IPS-20b (cell line): ENCODE data around the gene MOXD1.

ENCODE experiments used
- H3K27ac ChIP-seq: one replicate; pipeline ENCODE4 v1.5.1; 2013; ENCODE audit warnings: low read length
- H3K27me3 ChIP-seq: 2 replicates; pipeline ENCODE4 v1.6.1; 2013; ENCODE audit warnings: mild to moderate bottlenecking, low read length, inconsistent platforms; ENCODE audit not compliant: insufficient read depth
- H3K36me3 ChIP-seq: 2 replicates; pipeline ENCODE4 v1.6.1; 2013; ENCODE audit warnings: low read depth, mild to moderate bottlenecking, inconsistent platforms, low read length, moderate library complexity; ENCODE audit not compliant: insufficient read depth
- H3K4me1 ChIP-seq: 2 replicates; pipeline ENCODE4 v1.6.1; 2013; ENCODE audit warnings: mild to moderate bottlenecking, control low read depth, inconsistent platforms, low read length, moderate library complexity; ENCODE audit not compliant: insufficient read depth
- H3K4me3 ChIP-seq: 2 replicates; pipeline ENCODE4 v1.5.1; 2013; ENCODE audit warnings: mild to moderate bottlenecking, low read length, inconsistent platforms
- H3K9ac ChIP-seq: 2 replicates; pipeline ENCODE4 v1.6.1; 2013; ENCODE audit warnings: low read depth, mild to moderate bottlenecking, inconsistent platforms, low read length, moderate library complexity
- H3K9me3 ChIP-seq: 2 replicates; pipeline ENCODE4 v1.6.1; 2013; ENCODE audit warnings: mild to moderate bottlenecking, low read depth, low read length, inconsistent platforms; ENCODE audit not compliant: insufficient read depth

Gene MOXD1

DNA sequence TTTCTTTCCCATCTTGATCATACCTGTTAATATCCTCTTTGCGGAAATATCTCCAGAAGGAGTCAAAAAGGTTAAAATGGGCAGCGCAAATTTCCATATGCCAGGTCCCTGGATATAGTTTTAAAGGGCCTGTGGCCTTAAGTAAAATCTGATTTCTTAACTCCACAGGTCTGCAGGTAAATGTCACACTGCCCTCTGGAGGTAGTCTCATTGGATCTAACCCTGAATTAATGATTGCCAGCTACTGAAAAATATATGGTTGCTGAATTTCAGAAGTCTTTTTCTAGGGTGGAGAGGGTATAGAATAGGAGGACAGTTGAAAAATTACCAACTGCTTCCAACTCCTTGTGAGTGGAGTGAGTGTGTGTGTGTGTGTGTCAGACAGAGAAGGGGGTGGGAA is 8.5 kb downstream of the MOXD1 start:
- Histone ChIP-seq H3K9ac (no peak overlapping the region), H3K9me3 (no peaks in the 10 kb centered on the region), H3K27me3 (no peaks in the 10 kb centered on the region), H3K27ac (no peak overlapping the region), H3K4me3 (no peak overlapping the region), H3K4me1 (peaks cover 11% of the 10 kb centered on the region), H3K36me3 (no peaks in the 10 kb centered on the region)

DNA sequence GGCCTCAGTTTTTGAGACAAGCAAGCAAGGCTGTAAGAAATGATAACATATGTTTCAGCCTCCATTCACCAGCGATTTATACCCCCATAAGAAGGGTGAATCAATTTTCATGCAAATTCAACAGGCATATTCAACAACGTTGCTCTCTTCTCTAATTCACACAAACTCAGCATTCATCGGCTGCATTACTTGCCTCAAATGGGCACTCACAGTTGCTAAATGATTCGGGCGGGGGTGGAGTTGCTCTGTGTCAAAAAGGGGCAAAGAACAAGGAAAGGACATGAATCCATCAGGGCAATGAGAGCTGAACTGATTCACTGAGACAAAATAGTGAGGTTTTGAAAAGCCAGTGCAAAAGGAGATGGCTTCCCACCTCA is 9.0 kb downstream of the MOXD1 start:
- H3K27me3 ChIP-seq = no peaks in the 10 kb centered on the region
- no peaks in the 10 kb centered on the region for H3K9me3 ChIP-seq
- peaks cover 11% of the 10 kb centered on the region for H3K4me1 ChIP-seq
- no peak overlapping the region for H3K9ac ChIP-seq
- no peak overlapping the region for H3K27ac ChIP-seq
- H3K36me3 ChIP-seq = no peaks in the 10 kb centered on the region
- peak overlapping the region; percentile 14; the same call in 1 of the 2 replicates for H3K4me3 ChIP-seq

DNA sequence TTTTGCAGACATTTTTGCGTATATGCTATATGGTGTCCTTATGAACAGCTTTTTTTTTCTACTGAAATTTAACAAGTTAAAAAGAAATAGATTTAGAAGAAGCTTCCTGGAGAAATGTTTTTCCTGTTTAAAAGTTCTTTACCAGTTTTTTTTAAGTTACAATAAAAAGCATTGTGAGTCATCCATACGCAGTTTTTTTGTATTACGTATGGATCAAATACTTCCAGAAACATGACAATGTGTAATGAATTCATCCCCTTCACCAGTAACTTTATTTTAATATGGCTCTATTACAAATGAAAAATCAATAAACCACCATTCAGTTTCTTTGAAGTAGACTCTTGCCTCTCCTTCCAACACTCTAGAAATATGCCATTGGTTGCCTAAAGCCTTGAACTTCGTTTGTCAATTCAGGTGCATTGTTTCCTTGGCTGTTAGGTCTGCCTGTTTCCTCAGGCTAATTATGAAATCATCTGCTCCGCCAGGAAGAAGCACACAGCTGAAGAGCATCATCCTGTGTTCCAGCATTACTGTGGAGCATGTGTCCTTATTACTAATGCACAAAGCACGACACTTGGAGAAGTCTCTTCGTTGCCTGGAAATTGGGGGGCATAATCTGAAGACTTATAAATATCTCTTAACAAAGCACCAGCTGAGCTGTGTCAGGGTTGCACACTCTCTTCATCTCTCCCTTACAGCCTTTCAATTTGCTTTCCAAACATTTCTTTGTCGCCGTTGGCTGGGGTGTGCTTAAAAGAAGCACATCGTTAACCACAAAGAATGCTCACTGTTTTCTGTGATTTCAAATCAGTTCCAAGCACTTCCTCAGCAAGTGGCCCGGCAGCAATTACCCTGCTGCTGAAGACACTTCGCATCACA is 9.6 kb downstream of the MOXD1 start:
- H3K27ac ChIP-seq = no peak overlapping the region
- H3K27me3 ChIP-seq = no peaks in the 10 kb centered on the region
- H3K4me3 ChIP-seq = peak overlapping the region; percentile 14; the same call in 1 of the 2 replicates
- no peak overlapping the region for H3K9ac ChIP-seq
- no peaks in the 10 kb centered on the region for H3K36me3 ChIP-seq
- H3K9me3 ChIP-seq = no peaks in the 10 kb centered on the region
- peaks cover 11% of the 10 kb centered on the region for H3K4me1 ChIP-seq

DNA sequence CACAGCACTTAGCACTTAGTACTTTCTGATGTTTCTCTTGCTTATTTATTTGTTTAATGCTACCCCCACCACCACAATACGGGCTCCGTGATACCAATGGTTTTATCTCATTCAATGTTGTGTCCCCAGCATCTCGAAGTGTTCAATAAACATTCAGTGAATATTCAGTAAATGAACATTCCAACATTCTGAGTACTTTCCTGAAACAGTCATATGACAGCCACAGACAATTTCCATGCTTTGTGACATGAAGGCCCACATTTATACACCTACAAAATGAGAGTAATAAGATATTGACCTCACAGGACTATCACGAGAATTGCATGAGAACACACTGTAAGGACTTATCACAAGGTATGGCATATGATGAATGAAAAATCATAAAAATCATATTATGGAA is 10.8 kb downstream of the MOXD1 start:
- no peaks in the 10 kb centered on the region for H3K36me3 ChIP-seq
- H3K9me3 ChIP-seq = no peaks in the 10 kb centered on the region
- no peak overlapping the region for H3K9ac ChIP-seq
- no peak overlapping the region for H3K4me3 ChIP-seq
- H3K27ac ChIP-seq = no peak overlapping the region
- H3K4me1 ChIP-seq = peaks cover 11% of the 10 kb centered on the region
- no peaks in the 10 kb centered on the region for H3K27me3 ChIP-seq

DNA sequence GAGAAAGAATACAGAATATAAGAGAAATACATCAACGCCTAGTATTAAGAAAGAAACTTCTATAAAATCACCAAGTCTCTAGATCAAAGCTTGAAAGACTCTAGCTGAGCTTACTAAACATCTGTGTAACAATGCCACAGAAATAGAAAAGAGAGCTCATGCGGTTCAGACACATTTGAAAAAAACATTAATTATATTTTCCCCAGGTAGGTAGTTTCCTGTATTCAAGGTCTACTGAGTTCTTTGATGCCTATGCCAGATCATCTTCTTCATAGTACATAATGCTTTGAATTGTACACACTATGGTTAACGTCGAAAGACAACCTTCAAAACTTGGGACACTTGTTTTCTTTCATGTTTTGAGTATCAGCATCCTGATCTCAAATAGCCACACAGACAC is 11.3 kb downstream of the MOXD1 start:
- Histone ChIP-seq H3K4me1 (peaks cover 11% of the 10 kb centered on the region), H3K4me3 (no peak overlapping the region), H3K36me3 (no peaks in the 10 kb centered on the region), H3K9ac (no peak overlapping the region), H3K27ac (no peak overlapping the region), H3K27me3 (no peaks in the 10 kb centered on the region), H3K9me3 (no peaks in the 10 kb centered on the region)

DNA sequence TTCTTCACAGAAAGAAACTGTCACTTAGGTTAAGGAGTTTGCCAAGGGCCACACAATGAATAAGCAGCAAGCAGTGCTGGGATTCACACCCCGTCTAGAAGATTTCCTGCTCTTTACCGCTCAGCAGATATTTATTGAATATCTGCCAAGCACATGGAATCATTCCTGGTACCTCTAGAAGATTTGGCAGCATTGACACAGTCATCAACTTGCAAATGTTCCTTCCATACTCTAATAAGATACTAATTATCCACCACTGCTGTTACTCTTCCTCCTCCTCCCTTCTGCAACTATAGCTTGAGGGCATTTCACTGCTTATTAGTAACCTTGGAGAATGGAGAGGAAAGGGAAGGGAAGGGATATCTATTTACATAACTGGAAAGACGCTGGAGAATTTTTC is 13.0 kb downstream of the MOXD1 start:
- no peaks in the 10 kb centered on the region for H3K9me3 ChIP-seq
- no peaks in the 10 kb centered on the region for H3K36me3 ChIP-seq
- no peak overlapping the region for H3K9ac ChIP-seq
- no peaks in the 10 kb centered on the region for H3K27me3 ChIP-seq
- H3K27ac ChIP-seq = no peak overlapping the region
- H3K4me3 ChIP-seq = no peak overlapping the region
- peaks cover 11% of the 10 kb centered on the region for H3K4me1 ChIP-seq

DNA sequence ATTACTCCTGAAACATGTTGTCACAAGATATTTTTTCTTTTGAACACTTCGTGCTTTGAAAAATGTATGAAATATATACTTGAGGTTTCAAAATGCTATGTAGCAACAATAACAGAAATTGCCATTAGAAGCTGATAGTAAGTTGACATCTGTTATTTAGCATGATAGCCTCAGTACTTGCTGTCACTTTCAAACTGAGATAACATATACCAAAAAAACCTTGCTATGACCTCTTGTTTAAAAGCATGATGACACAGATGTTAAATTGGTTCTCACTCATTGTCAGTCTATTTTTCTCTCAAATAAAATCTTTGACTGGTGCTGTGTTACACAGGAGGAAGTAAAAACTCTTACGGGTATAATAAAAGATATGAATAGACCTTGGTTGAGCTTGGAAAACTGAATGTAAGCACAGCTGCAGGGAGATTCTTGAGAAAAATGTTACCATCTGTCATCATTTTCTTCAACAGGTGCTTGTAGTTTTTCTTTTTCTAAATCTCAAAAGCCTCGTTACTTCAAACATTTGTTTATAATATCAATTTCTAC is 18.6 kb downstream of the MOXD1 start:
- H3K4me1 ChIP-seq = no peaks in the 10 kb centered on the region

DNA sequence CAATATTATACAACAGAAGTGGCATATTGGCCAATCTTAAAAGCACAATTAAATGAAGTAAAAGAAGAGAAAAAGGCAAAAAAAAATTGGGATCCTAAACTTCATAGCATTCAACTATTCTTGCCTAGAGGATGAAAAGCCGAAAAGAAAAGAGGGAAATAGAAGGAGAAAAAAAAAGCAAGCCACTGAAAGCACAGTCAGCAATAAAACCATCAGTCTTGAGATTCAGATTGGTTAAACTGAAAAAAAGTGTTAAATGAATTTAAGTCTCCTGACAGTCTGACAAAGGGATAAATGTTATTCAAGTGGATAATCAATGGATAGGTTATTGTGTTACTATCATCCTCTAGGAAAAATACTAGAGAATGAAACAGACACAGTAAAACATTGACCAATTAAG is 19.9 kb downstream of the MOXD1 start:
- no peaks in the 10 kb centered on the region for H3K27me3 ChIP-seq
- H3K9me3 ChIP-seq = no peaks in the 10 kb centered on the region
- H3K36me3 ChIP-seq = no peaks in the 10 kb centered on the region
- H3K4me1 ChIP-seq = no peaks in the 10 kb centered on the region
- no peak overlapping the region for H3K4me3 ChIP-seq
- no peak overlapping the region for H3K9ac ChIP-seq
- no peak overlapping the region for H3K27ac ChIP-seq

More for the DNA sequence above, 18.6 kb downstream of the MOXD1 start:
- Histone ChIP-seq H3K27me3 (no peaks in the 10 kb centered on the region), H3K36me3 (no peaks in the 10 kb centered on the region), H3K9me3 (no peaks in the 10 kb centered on the region), H3K4me3 (no peak overlapping the region), H3K27ac (no peak overlapping the region), H3K9ac (no peak overlapping the region)

DNA sequence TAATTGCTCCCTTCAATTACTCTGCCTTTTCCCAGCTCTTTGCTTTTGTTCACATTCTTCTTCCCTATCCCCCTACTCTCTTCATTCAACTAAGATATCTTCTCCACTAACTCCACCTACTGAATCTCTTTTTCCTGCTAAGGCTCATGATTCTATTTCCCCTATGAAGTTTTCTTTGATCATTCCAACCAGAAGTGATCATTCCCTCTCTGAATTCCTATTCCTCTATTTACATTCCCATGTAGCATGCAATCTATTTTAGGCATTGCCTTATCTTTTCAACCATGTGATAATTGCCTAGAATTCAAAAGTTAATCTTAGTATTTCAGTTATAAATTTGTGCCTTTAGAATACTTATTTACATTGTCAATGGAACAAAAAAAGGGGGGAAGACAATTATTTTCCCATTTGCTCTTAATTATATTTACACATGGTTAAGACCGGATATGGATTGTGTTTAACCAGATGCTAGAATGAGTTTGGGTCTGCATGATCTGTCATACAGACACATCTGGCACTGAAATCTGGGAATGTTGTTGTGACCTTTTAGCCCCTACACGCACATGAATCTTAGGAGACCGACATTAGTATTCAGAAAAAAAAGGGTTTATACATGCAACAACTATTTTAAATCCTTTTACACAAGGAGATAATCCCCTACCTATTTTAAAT is 20.8 kb downstream of the MOXD1 start:
- no peak overlapping the region for H3K4me3 ChIP-seq
- no peaks in the 10 kb centered on the region for H3K27me3 ChIP-seq
- no peak overlapping the region for H3K9ac ChIP-seq
- H3K9me3 ChIP-seq = no peaks in the 10 kb centered on the region
- no peaks in the 10 kb centered on the region for H3K36me3 ChIP-seq
- no peaks in the 10 kb centered on the region for H3K4me1 ChIP-seq
- H3K27ac ChIP-seq = no peak overlapping the region

DNA sequence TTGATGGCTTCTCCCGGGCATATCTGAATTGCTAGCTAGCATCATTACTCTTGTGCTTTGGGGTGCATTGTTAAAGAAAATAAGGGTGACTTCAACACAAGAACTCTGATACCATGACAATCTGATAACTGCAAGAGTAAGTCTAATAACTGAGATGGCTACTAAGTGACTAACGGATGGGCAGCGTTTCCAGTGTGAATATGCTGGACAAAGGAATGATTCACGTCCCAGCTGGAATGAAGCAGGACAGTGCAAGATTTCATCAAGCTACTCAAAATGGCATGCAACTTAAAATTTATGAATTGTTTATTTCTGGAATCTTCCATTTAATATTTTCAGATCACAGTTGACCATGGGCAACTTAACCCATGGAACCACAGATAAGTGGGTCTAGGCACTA is 31.7 kb downstream of the MOXD1 start:
- no peak overlapping the region for H3K27ac ChIP-seq
- H3K9me3 ChIP-seq = no peaks in the 10 kb centered on the region
- no peaks in the 10 kb centered on the region for H3K27me3 ChIP-seq
- no peak overlapping the region for H3K9ac ChIP-seq
- no peaks in the 10 kb centered on the region for H3K36me3 ChIP-seq
- no peak overlapping the region for H3K4me3 ChIP-seq
- no peaks in the 10 kb centered on the region for H3K4me1 ChIP-seq

DNA sequence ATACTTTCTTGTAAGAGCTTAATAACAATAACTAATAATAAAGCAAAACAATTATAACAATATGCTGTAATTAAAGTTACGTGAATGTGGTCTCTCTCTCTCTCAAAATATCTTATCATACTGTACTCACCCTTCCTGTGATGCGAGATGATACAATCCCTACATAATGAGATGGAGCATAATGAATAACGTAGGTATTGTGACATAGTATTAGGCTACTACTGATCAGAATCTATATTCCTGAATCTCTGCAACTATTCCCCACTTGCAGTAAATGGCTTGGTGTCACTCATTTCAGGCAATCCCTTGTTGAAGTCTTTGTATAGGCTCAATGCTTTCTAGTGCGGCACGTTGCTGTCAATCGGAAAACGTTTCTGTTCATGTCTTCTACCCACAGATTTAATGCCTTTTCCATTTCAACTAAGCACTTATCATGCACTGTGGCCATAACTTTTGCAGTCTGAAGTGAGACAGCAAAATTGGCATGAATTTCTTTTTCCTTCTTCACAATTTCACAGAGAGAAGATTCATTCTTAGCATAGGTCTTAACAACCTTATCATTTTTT is 32.3 kb downstream of the MOXD1 start:
- no peak overlapping the region for H3K9ac ChIP-seq
- H3K9me3 ChIP-seq = no peaks in the 10 kb centered on the region
- no peak overlapping the region for H3K4me3 ChIP-seq
- H3K27me3 ChIP-seq = no peaks in the 10 kb centered on the region
- H3K27ac ChIP-seq = no peak overlapping the region
- H3K36me3 ChIP-seq = no peaks in the 10 kb centered on the region
- no peaks in the 10 kb centered on the region for H3K4me1 ChIP-seq
